K562 (cell line): Measurements from ENCODE around the gene ANKS3. TPM values are rescaled to one million over a fixed set of nuclear protein-coding genes. Genes with fewer than 3 reads are reported as not detected.

Experiments
- ATAC-seq: fragments of 200-7000 bp; cut with Tn5 transposase; 3 replicates; pipeline ENCODE4 v1.9.1; 2020; ENCODE audit warnings: moderate library complexity
- BruUV-seq: library from RNA; stranded (reverse); fragments of 400-500 nt; replicated peaks from 2 replicates; lab custom pipeline; 2021; lab: Mats Ljungman, UMichigan
- CTCF ChIA-PET: fragments of 300-600 bp; formaldehyde crosslinking; extraction: SDS; loops from one replicate; lab custom pipeline; 2021; ENCODE audit warnings: low intra/inter-chr PET ratio; lab: Yijun Ruan, JAX
- POLR2A ChIA-PET: fragments of 300-600, 350-650 bp; sonication (Branson Sonifier 250); formaldehyde crosslinking; extraction: SDS; loops from one replicate; lab custom pipeline; 2021; ENCODE audit warnings: antibody characterized with exemption, inconsistent platforms; lab: Yijun Ruan, JAX
- DNase-seq, 4 experiments: peaks; one replicate each; pipeline versions ENCODE4 v3.0.0 to v3.0.0-alpha.2; 2011 to 2018; ENCODE audit warnings: low spot score in 3 of 4, mixed read lengths in 3 of 4; ENCODE audit errors: extremely low read depth in 1 of 4
- FAIRE-seq: peaks from 2 replicates; lab custom pipeline; 2011; peaks lifted over from hg19 to GRCh38; lab: Jason Lieb, UNC
- H2AFZ ChIP-seq: 2 replicates; pipeline ENCODE4 v1.6.0; 2011; ENCODE audit warnings: low read depth, low read length, control low read depth, inconsistent platforms
- H3K27ac ChIP-seq: fragments of 200-600 bp; 3 replicates; pipeline ENCODE4 v1.8.0; 2011; ENCODE audit warnings: low read depth, mild to moderate bottlenecking, control low read depth, inconsistent platforms, low read length, moderate library complexity, mixed read lengths; ENCODE audit errors: extremely low read depth
- H3K27me3 ChIP-seq, 2 experiments: fragments of 300-600 bp in 1 of 2; 2 replicates in 1 of 2; 3 replicates in 1 of 2; pipeline versions ENCODE4 v1.6.0 to v1.8.0; 2011; ENCODE audit warnings: inconsistent platforms in 2 of 2, low read length in 2 of 2, mild to moderate bottlenecking in 1 of 2, mixed read lengths in 1 of 2, moderate library complexity in 1 of 2; ENCODE audit not compliant: control insufficient read depth in 2 of 2, insufficient read depth in 2 of 2
- H3K36me3 ChIP-seq: fragments of 300-600 bp; 3 replicates; pipeline ENCODE4 v1.8.0; 2011; ENCODE audit warnings: mild to moderate bottlenecking, low read length, inconsistent platforms; ENCODE audit not compliant: control insufficient read depth, insufficient read depth
- H3K4me1 ChIP-seq, 2 experiments: fragments of 200-600 bp in 1 of 2; replicated peaks in 1 of 2; 2 replicates in 1 of 2; 3 replicates in 1 of 2; pipeline versions ENCODE4 v1.5.1 to v1.8.0; 2011; ENCODE audit warnings: inconsistent platforms in 2 of 2, low read length in 2 of 2, mild to moderate bottlenecking in 1 of 2, mixed read lengths in 1 of 2, moderate library complexity in 1 of 2; ENCODE audit not compliant: control insufficient read depth in 2 of 2, insufficient read depth in 2 of 2
- H3K4me2 ChIP-seq: 2 replicates; pipeline ENCODE4 v1.6.1; 2011; ENCODE audit warnings: low read length, control low read depth, inconsistent platforms, mixed read lengths; ENCODE audit not compliant: insufficient read depth
- H3K4me3 ChIP-seq: fragments of 200-600 bp; sonication (generic), shearing (Covaris generic); 2 replicates; pipeline ENCODE4 v1.5.1; 2016; ENCODE audit warnings: control low read depth, inconsistent platforms
- H3K79me2 ChIP-seq: fragments of 200-600 bp; 3 replicates; pipeline ENCODE4 v1.8.0; 2011; ENCODE audit warnings: low read length, inconsistent platforms; ENCODE audit not compliant: control insufficient read depth, insufficient read depth
- H3K9ac ChIP-seq, 2 experiments: 2 replicates each; pipeline versions ENCODE4 v1.6.0 to v1.6.1; 2011; ENCODE audit warnings: low read depth in 2 of 2, low read length in 2 of 2, control low read depth in 1 of 2, inconsistent platforms in 1 of 2, mild to moderate bottlenecking in 1 of 2, mixed read lengths in 1 of 2; ENCODE audit not compliant: insufficient read depth in 1 of 2
- H3K9me1 ChIP-seq: one replicate; pipeline ENCODE4 v1.6.0; 2011; ENCODE audit warnings: inconsistent platforms, mild to moderate bottlenecking, low read length, moderate library complexity; ENCODE audit not compliant: control insufficient read depth, insufficient read depth
- H3K9me3 ChIP-seq: replicated peaks from 2 replicates; pipeline ENCODE4 v1.5.1; 2011; ENCODE audit warnings: low read depth, low read length, inconsistent platforms; ENCODE audit not compliant: control insufficient read depth, insufficient read depth
- H4K20me1 ChIP-seq: replicated peaks from 2 replicates; pipeline ENCODE4 v1.6.1; 2011; ENCODE audit warnings: low read length, inconsistent platforms, mixed read lengths; ENCODE audit not compliant: control insufficient read depth, insufficient read depth
- ADNP ChIP-seq: fragments of 200-800 bp; sonication (Bioruptor generic); IDR thresholded peaks from 2 replicates; pipeline ENCODE4 v1.6.1; 2016; ENCODE audit warnings: missing genetic modification characterization, missing compliant biosample characterization
- ESRRA ChIP-seq: fragments of 450-650 bp; IDR thresholded peaks from 2 replicates; pipeline ENCODE4 v1.6.1; 2014; ENCODE audit warnings: low read depth, mild to moderate bottlenecking, moderate library complexity, borderline replicate concordance
- HDAC1 ChIP-seq, 2 experiments: fragments of 450-650 bp; IDR thresholded peaks; 2 replicates each; pipeline ENCODE4 v1.6.1; 2016 to 2017; ENCODE audit warnings: inconsistent platforms in 1 of 2, mild to moderate bottlenecking in 1 of 2, moderate library complexity in 1 of 2
- HMG20B ChIP-seq: fragments of 250-450 bp; sonication (Bioruptor Pico); IDR thresholded peaks from 2 replicates; pipeline ENCODE4 v1.5.0; 2021; ENCODE audit warnings: mild to moderate bottlenecking
- PATZ1 ChIP-seq: fragments of 250-450 bp; sonication (Bioruptor Pico); IDR thresholded peaks from 2 replicates; pipeline ENCODE4 v1.5.0; 2020; ENCODE audit warnings: mild to moderate bottlenecking, borderline replicate concordance
- PHF20 ChIP-seq: fragments of 450-650 bp; IDR thresholded peaks from 2 replicates; pipeline ENCODE4 v1.6.1; 2018; ENCODE audit not compliant: partially characterized antibody
- PTTG1 ChIP-seq: fragments of 450-650 bp; IDR thresholded peaks from 2 replicates; pipeline ENCODE4 v1.6.1; 2016; ENCODE audit warnings: low read depth, mild to moderate bottlenecking, missing genetic modification characterization, missing compliant biosample characterization
- RAD21 ChIP-seq, 2 experiments: fragments of 250-450 bp in 1 of 2; fragments of 450-650 bp in 1 of 2; sonication (Bioruptor Pico) in 1 of 2; formaldehyde crosslinking in 1 of 2; IDR thresholded peaks in 1 of 2; conservative IDR thresholded peaks in 1 of 2; 2 replicates each; pipeline versions ENCODE4 v1.4.0 to v1.8.0; 2020 to 2022; ENCODE audit warnings: mild to moderate bottlenecking in 2 of 2, moderate library complexity in 1 of 2
- SREBF1 ChIP-seq: fragments of 150-350 bp; IDR thresholded peaks from 2 replicates; pipeline ENCODE4 v1.6.1; 2014; ENCODE audit warnings: antibody characterized with exemption, low read depth, low read length, borderline replicate concordance
- TAF1 ChIP-seq: IDR thresholded peaks from 2 replicates; pipeline ENCODE4 v1.6.1; 2011; ENCODE audit warnings: mild to moderate bottlenecking, low read length, moderate library complexity; ENCODE audit not compliant: insufficient read depth, control insufficient read depth, severe bottlenecking; ENCODE audit errors: extremely low read depth
- TBL1XR1 ChIP-seq, 2 experiments: IDR thresholded peaks; 2 replicates each; pipeline ENCODE4 v1.6.1; 2012; ENCODE audit warnings: improper control_type of control experiment in 2 of 2, low read length in 2 of 2, mild to moderate bottlenecking in 1 of 2
- ZFP1 ChIP-seq: fragments of 450-650 bp; formaldehyde crosslinking; IDR thresholded peaks from 2 replicates; pipeline ENCODE4 v1.4.0; 2020; ENCODE audit warnings: mild to moderate bottlenecking, mixed read lengths
- ZFP36 ChIP-seq: fragments of 150-350 bp; IDR thresholded peaks from 2 replicates; pipeline ENCODE4 v1.6.1; 2018; ENCODE audit warnings: low read length, low read depth; ENCODE audit not compliant: partially characterized antibody
- ZNF274 ChIP-seq: IDR thresholded peaks from 2 replicates; pipeline ENCODE4 v1.6.1; 2011; ENCODE audit warnings: low read depth, mild to moderate bottlenecking, low read length, moderate library complexity, borderline replicate concordance
- ZZZ3 ChIP-seq: fragments of 450-650 bp; IDR thresholded peaks from 2 replicates; pipeline ENCODE4 v1.6.1; 2016; ENCODE audit warnings: antibody characterized with exemption, mild to moderate bottlenecking, moderate library complexity
- WGBS: fragments of 100-300 bp; shearing (Covaris generic); methylation state at CpG from one replicate; pipeline ENCODE4 v1.1.6; 2016; ENCODE audit warnings: low coverage, mixed read lengths; ENCODE audit not compliant: insufficient coverage; ENCODE audit errors: missing lambda C conversion rate; 5-methylcytosine and 5-hydroxymethylcytosine counted together
- in situ Hi-C: fragments of 300-500 bp; cut with MboI; formaldehyde crosslinking; loops from 4 replicates; pipeline ENCODE4 v1.15.0; 2018; ENCODE audit warnings: inconsistent platforms, mixed read lengths
- intact Hi-C: fragments of 100-400 bp; cut with micrococcal nuclease; formaldehyde crosslinking; loops from 2 replicates; pipeline ENCODE4 v1.14.2; 2022
- polyA plus RNA-seq, 8 experiments: library from polyadenylated mRNA; depleted of rRNA in 4 of 8; stranded (reverse) in 5 of 8; unstranded in 3 of 8; fragments of >200 nt; fragmentation: Nextera tagmentation in 2 of 8; fragmentation: Illumina TruSeq in 1 of 8; extraction: Ambion mirVana in 2 of 8; extraction: Trizol in 1 of 8; gene quantifications; 2 replicates each; pipeline versions ENCODE4 v1.2.1 to v1.2.3, GENCODE V29; 2011 to 2014; ENCODE audit warnings: inconsistent platforms in 1 of 8, missing spikeins in 1 of 8
- total RNA-seq, 7 experiments: library from RNA; depleted of rRNA in 6 of 7; stranded (reverse); fragments of >200 nt in 6 of 7; fragmentation: Illumina TruSeq in 2 of 7; extraction: Trizol in 2 of 7; gene quantifications; 2 replicates each; pipeline versions ENCODE4 v1.2.1 to v1.2.3, GENCODE V29; 2011 to 2021; ENCODE audit warnings: low replicate concordance in 1 of 7
- TF ChIP-seq, protein P1 (sequence below), 2 experiments: fragments of 450-650 bp in 1 of 2; sonication (generic) in 1 of 2; formaldehyde crosslinking in 1 of 2; IDR thresholded peaks in 1 of 2; conservative IDR thresholded peaks in 1 of 2; 2 replicates each; pipeline versions ENCODE4 v1.6.1 to v1.8.1; 2016 to 2023; ENCODE audit warnings: mild to moderate bottlenecking in 2 of 2, moderate library complexity in 2 of 2, inconsistent platforms in 1 of 2, missing genetic modification reagents in 1 of 2

ANKS3 gene
- total and polyA plus RNA-seq, 9 of the 15 experiments (the other 6 are each of a cell fraction or from before 2014, with no cell fraction given), result 0.43 to 25.7 (median 14.8) TPM

GRCh38 chr16:4668313-4668960, 65.6 kb downstream of the ANKS3 start (continued):
- TF ChIP-seq TBL1XR1 (IDR thresholded peaks at IDR 0.05; ENCODE audit: low read length in 2 of 2), result no peak
- TF ChIP-seq PTTG1 (tag), result no peak
- TF ChIP-seq HDAC1 (IDR thresholded peaks at IDR 0.05), result peak in 1 of 2 experiments; percentile 29; a peak in 1 of 4 replicates
- peak; percentile 23 for TF ChIP-seq PHF20
- TF ChIP-seq ESRRA, result no peak

DNA sequence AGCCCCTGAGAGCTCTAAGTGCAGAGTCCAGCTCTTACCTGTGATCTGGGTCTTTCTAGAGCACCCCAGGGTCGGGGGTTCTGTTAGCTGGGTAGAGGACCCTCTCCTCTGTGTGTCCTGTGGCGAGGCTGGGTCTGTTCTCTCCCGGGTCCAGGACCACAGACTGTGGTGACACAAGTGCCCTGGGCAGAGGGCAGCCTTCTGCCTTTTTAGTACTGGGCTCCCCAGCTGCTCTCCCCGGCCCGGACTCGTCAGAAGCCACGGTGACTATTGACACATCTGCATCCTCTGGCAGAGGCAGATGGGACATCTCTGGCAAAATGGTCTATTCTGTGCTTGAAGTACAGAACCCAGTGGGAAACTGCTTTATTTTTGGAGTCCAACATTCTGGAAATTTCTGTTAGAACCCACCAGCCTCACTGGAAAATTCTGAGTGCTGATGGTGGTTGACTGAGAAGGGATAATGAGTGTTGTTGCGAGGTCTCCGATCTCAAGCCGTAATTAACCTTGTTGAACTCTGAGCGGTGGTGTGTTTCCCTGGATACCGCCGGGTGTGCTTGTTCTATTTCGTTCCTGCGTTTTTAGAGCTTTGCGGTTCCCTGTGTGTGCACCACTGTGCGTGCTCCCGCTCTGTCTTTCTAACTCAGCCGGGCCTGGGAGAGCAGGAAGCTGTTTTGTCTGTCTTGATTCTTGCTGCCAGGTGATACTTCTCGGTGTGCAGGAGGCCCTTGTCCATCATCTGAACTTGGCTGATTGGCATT, 66.7 kb downstream of the ANKS3 start:
- BruUV-seq, result no TSS peak
- Histone ChIP-seq H3K9ac (peak overlapping the region in 1 of 2 experiments; percentile 61; a peak in 1 of 4 replicates), H3K27ac (no peak overlapping the region), H3K4me2 (no peak overlapping the region), H3K9me1 (no peaks in the 10 kb centered on the region), H3K9me3 (no peaks in the 10 kb centered on the region), H4K20me1 (no peaks in the 10 kb centered on the region; the same call in 1 of the 2 replicates), H3K4me1 (peaks cover 0 to 19% of the 10 kb centered on the region in 2 experiments; a peak in 2 of 5 replicates), H3K36me3 (peaks cover 61% of the 10 kb centered on the region), H3K4me3 (no peak overlapping the region), H2AFZ (no peak overlapping the region), H3K27me3 (no peaks in the 10 kb centered on the region), H3K79me2 (no peaks in the 10 kb centered on the region)
- in situ Hi-C loops, result no loop called here
- no peak for ATAC-seq
- 97% methylated on average over 20 of the region's 20 CpGs for WGBS
- FAIRE-seq, result no peak
- CTCF ChIA-PET, result no interaction called here
- intact Hi-C loops, result no loop called here
- no peak for DNase-seq
- POLR2A ChIA-PET, result interaction anchor here (0.6 kb wide), 1 partner anchor 220 kb away, joined by 3 read pairs; no protein-coding TSS in a partner anchor
- TF ChIP-seq TAF1, result no peak
- no peak for TF ChIP-seq ZNF274
- TF ChIP-seq HMG20B, result no peak
- no peak for TF ChIP-seq PATZ1 (CRISPR knock-in tag)
- no peak for TF ChIP-seq RAD21 (CRISPR knock-in tag; conservative IDR thresholded peaks at IDR 0.05 in 1 of 2, IDR thresholded peaks at IDR 0.05 in 1 of 2)
- no peak for TF ChIP-seq ZZZ3
- no peak for TF ChIP-seq ADNP
- TF ChIP-seq ZFP1, result no peak
- TF ChIP-seq SREBF1, result no peak
- no peak for TF ChIP-seq ZFP36
- TF ChIP-seq, protein P1, sequence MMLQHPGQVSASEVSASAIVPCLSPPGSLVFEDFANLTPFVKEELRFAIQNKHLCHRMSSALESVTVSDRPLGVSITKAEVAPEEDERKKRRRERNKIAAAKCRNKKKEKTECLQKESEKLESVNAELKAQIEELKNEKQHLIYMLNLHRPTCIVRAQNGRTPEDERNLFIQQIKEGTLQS (IDR thresholded peaks at IDR 0.05), result no peak
- TF ChIP-seq, protein P1 (CRISPR knock-in tag; conservative IDR thresholded peaks at IDR 0.05), result no peak
